Transverse colon (tissue), 4 donors: ENCODE results near the gene FYB2.

ENCODE experiments used
- CTCF ChIP-seq, 5 experiments: fragments of 200-600 bp in 3 of 5; fragments of 450-650 bp in 2 of 5; sonication (generic) in 3 of 5; IDR thresholded peaks; 1 replicate in 2 of 5; 2 replicates in 3 of 5; pipeline ENCODE4 v1.5.1; 2016 to 2017; ENCODE audit warnings: antibody characterized with exemption in 5 of 5, inconsistent platforms in 3 of 5, mild to moderate bottlenecking in 2 of 5, moderate library complexity in 1 of 5
- EP300 ChIP-seq: sonication (generic); formaldehyde crosslinking; IDR thresholded peaks from one replicate; pipeline ENCODE4 v1.6.1; 2017; ENCODE audit warnings: antibody characterized with exemption, low read depth
- POLR2A ChIP-seq: fragments of 450-650 bp; IDR thresholded peaks from one replicate; pipeline ENCODE4 v1.6.1; 2016; ENCODE audit warnings: antibody characterized with exemption, mild to moderate bottlenecking, moderate library complexity
- POLR2AphosphoS5 ChIP-seq, 3 donors: sonication (generic); formaldehyde crosslinking; IDR thresholded peaks; one replicate each; pipeline ENCODE4 v1.6.1; 2016; ENCODE audit warnings: antibody characterized with exemption in 3 of 3

- TF ChIP-seq CTCF (IDR thresholded peaks at IDR 0.05) (no peak), POLR2A (no peak), POLR2AphosphoS5 (IDR thresholded peaks at IDR 0.05) (no peak), EP300 (no peak)
These were observed 108.6 kb downstream of the FYB2 start for GRCh38 chr1:56710646-56711045.
